ENCODE data around the gene HCRTR1. TPM values are rescaled to one million over a fixed set of nuclear protein-coding genes. Genes with fewer than 3 reads are reported as not detected.

The HCRTR1 gene
- total and polyA plus RNA-seq, 2 experiments from 2014 or later, result not detected

DNA sequence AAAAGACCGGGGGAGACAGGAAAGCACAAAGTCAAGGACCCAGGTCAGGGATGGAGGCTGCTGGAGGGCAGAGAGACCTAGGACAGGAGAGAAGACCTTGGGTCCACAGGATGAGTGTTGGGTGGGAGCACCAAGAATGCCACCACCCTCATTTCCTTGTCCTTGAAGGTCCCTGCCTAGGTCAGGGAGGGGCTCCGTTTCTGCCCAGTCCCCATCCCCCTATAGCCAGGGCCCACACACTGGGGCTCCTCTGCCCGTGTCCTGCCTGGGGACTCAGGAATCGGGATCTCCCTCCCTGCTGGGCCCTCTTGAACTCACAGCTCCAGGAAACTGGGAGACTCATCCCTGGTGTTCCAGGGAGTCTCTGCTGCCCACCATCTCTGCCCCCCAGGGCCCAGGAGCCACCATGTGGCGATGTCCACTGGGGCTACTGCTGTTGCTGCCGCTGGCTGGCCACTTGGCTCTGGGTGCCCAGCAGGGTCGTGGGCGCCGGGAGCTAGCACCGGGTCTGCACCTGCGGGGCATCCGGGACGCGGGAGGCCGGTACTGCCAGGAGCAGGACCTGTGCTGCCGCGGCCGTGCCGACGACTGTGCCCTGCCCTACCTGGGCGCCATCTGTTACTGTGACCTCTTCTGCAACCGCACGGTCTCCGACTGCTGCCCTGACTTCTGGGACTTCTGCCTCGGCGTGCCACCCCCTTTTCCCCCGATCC, 40.6 kb upstream of the HCRTR1 start:
- no peak overlapping the region for H3K4me3 ChIP-seq
- H3K9ac ChIP-seq, result no peak overlapping the region
- H2AFZ ChIP-seq, result no peak overlapping the region
- H4K20me1 ChIP-seq (ENCODE audit: insufficient read depth), result no peaks in the 10 kb centered on the region
- H3K4me1 ChIP-seq (ENCODE audit: insufficient read depth), result peaks cover 51% of the 10 kb centered on the region
- H3K27ac ChIP-seq, result no peak overlapping the region
- no peaks in the 10 kb centered on the region for H3K27me3 ChIP-seq (replicated peaks; ENCODE audit: insufficient read depth)
- no peaks in the 10 kb centered on the region for H3K36me3 ChIP-seq (ENCODE audit: low read depth)
- H3K79me2 ChIP-seq (ENCODE audit: insufficient read depth), result no peaks in the 10 kb centered on the region
- H3K4me2 ChIP-seq (ENCODE audit: unreplicated experiment), result no peak overlapping the region
- TF ChIP-seq EZH2 (IDR thresholded peaks at IDR 0.05; ENCODE audit: insufficient read depth, poor library complexity, severe bottlenecking), result no peak
- no peak for TF ChIP-seq EZH2phosphoT487 (IDR thresholded peaks at IDR 0.05; ENCODE audit: insufficient read depth, low read depth)
- DNase-seq, result no peak
- 88 to 94% methylated on average over 18 to 22 of the region's 27 CpGs for WGBS, 2 experiments (ENCODE audit: low coverage in 1 of 2, low lambda C conversion rate in 2 of 2, missing lambda C conversion rate in 2 of 2)
- H3K9me3 ChIP-seq (ENCODE audit: low read depth), result no peaks in the 10 kb centered on the region
- in situ Hi-C loops (cut with MboI), result no loop called here
- no peaks in the 10 kb centered on the region for H3K9me2 ChIP-seq (ENCODE audit: insufficient read depth)
- H3F3A ChIP-seq (ENCODE audit: insufficient read depth), result peaks cover 26% of the 10 kb centered on the region

DNA sequence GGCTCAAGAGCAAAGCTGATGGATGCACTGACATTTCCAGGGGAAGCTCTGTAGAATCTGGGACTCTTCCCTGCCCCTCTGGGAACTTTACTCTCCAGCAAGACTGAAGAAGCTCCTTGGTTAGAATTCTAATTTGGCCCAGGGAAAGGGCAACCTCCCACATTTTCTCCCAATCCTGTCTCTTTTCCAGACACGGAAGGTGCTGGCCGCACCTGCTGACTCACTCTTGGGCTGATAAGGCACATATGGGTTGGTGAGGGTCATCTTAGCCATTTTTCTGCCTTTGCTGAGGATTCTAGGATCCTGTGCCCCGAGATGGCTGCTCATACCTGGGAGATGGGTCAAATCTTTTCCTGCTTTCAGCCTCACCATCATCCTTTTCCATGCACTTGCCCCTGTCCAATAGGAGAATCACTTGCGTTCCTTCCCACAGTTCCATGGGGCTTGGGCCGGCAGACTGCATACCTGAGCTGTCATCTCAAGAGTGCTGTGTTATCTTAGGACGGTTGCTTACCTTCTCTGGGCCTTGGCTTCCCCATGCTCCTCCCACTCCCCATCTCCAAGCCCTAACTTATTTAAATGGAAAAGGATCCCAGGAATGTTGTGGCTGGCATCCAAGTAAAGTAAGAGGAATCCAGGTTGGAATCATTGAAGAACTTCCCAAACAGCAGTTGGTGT, 39.8 kb upstream of the HCRTR1 start:
- Histone ChIP-seq H4K20me1 (ENCODE audit: insufficient read depth) (no peaks in the 10 kb centered on the region), H3K4me3 (no peak overlapping the region), H3K4me2 (ENCODE audit: unreplicated experiment) (no peak overlapping the region), H3F3A (ENCODE audit: insufficient read depth) (peaks cover 29% of the 10 kb centered on the region), H3K36me3 (ENCODE audit: low read depth) (no peaks in the 10 kb centered on the region), H3K9ac (no peak overlapping the region), H2AFZ (no peak overlapping the region), H3K79me2 (ENCODE audit: insufficient read depth) (no peaks in the 10 kb centered on the region), H3K4me1 (ENCODE audit: insufficient read depth) (peaks cover 50% of the 10 kb centered on the region), H3K27me3 (replicated peaks; ENCODE audit: insufficient read depth) (no peaks in the 10 kb centered on the region), H3K27ac (no peak overlapping the region), H3K9me3 (ENCODE audit: low read depth) (no peaks in the 10 kb centered on the region), H3K9me2 (ENCODE audit: insufficient read depth) (no peaks in the 10 kb centered on the region)
- WGBS, 2 experiments (ENCODE audit: low coverage in 1 of 2, low lambda C conversion rate in 2 of 2, missing lambda C conversion rate in 2 of 2), result 79 to 81% methylated on average over 6 of the region's 6 CpGs
- in situ Hi-C loops (cut with MboI), result no loop called here
- no peak for DNase-seq
- no peak for TF ChIP-seq EZH2 (IDR thresholded peaks at IDR 0.05; ENCODE audit: insufficient read depth, poor library complexity, severe bottlenecking)
- no peak for TF ChIP-seq EZH2phosphoT487 (IDR thresholded peaks at IDR 0.05; ENCODE audit: insufficient read depth, low read depth)

DNA sequence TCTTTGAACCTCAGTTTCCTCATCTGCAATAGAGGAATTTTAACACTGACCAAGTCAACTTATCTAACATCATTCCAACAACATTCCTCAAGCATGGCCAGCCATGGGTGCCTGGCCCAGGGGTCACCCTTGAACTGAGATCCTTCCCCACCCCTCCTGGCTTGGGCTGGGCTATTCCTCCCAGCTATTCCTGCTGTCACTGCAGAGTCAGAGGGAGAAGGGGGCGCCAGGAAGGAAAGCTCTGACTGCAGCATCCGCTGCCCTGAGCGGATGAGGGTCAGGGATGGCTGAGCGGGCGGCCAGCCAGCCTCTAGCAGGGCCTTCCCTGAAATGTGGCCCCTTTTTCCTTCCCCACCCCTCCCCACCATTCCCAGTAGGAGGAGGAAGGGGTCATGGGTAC, 38.1 kb upstream of the HCRTR1 start:
- no peak overlapping the region for H3K4me3 ChIP-seq
- peaks cover 15% of the 10 kb centered on the region for H3F3A ChIP-seq (ENCODE audit: insufficient read depth)
- no peaks in the 10 kb centered on the region for H4K20me1 ChIP-seq (ENCODE audit: insufficient read depth)
- in situ Hi-C loops (cut with MboI), result no loop called here
- TF ChIP-seq EZH2 (IDR thresholded peaks at IDR 0.05; ENCODE audit: insufficient read depth, poor library complexity, severe bottlenecking), result no peak
- TF ChIP-seq EZH2phosphoT487 (IDR thresholded peaks at IDR 0.05; ENCODE audit: insufficient read depth, low read depth), result no peak
- 77 to 82% methylated on average over 5 of the region's 5 CpGs for WGBS, 2 experiments (ENCODE audit: low coverage in 1 of 2, low lambda C conversion rate in 2 of 2, missing lambda C conversion rate in 2 of 2)
- H3K9me2 ChIP-seq (ENCODE audit: insufficient read depth), result no peaks in the 10 kb centered on the region
- H3K36me3 ChIP-seq (ENCODE audit: low read depth), result no peaks in the 10 kb centered on the region
- no peak overlapping the region for H2AFZ ChIP-seq
- no peak overlapping the region for H3K27ac ChIP-seq
- no peak overlapping the region for H3K9ac ChIP-seq
- H3K4me1 ChIP-seq (ENCODE audit: insufficient read depth), result peaks cover 35% of the 10 kb centered on the region
- H3K9me3 ChIP-seq (ENCODE audit: low read depth), result no peaks in the 10 kb centered on the region
- DNase-seq, result no peak
- no peaks in the 10 kb centered on the region for H3K79me2 ChIP-seq (ENCODE audit: insufficient read depth)
- no peak overlapping the region for H3K4me2 ChIP-seq (ENCODE audit: unreplicated experiment)
- H3K27me3 ChIP-seq (replicated peaks; ENCODE audit: insufficient read depth), result no peaks in the 10 kb centered on the region

DNA sequence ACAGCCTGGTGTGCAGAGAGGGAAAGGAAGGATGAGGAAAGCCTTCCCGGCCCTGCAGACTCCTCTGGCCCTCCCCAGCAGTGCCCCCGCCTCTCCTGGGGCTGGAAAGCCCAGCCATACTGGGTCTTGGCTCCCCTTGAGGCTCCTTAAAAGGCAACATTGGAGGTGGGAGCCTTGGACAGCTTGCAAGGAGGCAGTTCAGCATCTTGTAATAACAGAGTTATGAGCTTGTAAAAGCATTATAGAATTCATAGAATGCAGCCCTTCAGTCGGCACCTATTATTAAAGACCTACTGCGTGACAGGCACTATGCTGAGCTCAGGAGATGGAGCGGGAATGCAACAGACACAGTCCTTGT, 37.0 kb upstream of the HCRTR1 start:
- Histone ChIP-seq H2AFZ (no peak overlapping the region), H3K4me3 (no peak overlapping the region), H3K36me3 (ENCODE audit: low read depth) (no peaks in the 10 kb centered on the region), H3K9ac (no peak overlapping the region), H3K9me2 (ENCODE audit: insufficient read depth) (no peaks in the 10 kb centered on the region), H3K27me3 (replicated peaks; ENCODE audit: insufficient read depth) (no peaks in the 10 kb centered on the region), H3K4me2 (ENCODE audit: unreplicated experiment) (no peak overlapping the region), H3K4me1 (ENCODE audit: insufficient read depth) (peaks cover 24% of the 10 kb centered on the region), H4K20me1 (ENCODE audit: insufficient read depth) (no peaks in the 10 kb centered on the region), H3F3A (ENCODE audit: insufficient read depth) (peaks cover 8% of the 10 kb centered on the region; the same call in 1 of the 2 replicates), H3K9me3 (ENCODE audit: low read depth) (no peaks in the 10 kb centered on the region), H3K79me2 (ENCODE audit: insufficient read depth) (no peaks in the 10 kb centered on the region), H3K27ac (no peak overlapping the region)
- no peak for DNase-seq
- 74 to 76% methylated on average over 5 of the region's 5 CpGs for WGBS, 2 experiments (ENCODE audit: low coverage in 1 of 2, low lambda C conversion rate in 2 of 2, missing lambda C conversion rate in 2 of 2)
- in situ Hi-C loops (cut with MboI), result no loop called here
- no peak for TF ChIP-seq EZH2phosphoT487 (IDR thresholded peaks at IDR 0.05; ENCODE audit: insufficient read depth, low read depth)
- TF ChIP-seq EZH2 (IDR thresholded peaks at IDR 0.05; ENCODE audit: insufficient read depth, poor library complexity, severe bottlenecking), result no peak

Measured in GM23248 (cell line).